Stimulated activated CD4-positive, alpha-beta T cell treated with anti-CD3 and anti-CD28 coated beads, Interleukin-15, amount 100 ng/mL, for 48 hours (primary cell): ENCODE data around the gene COPRS.

Experiments
- DNase-seq, 2 donors: peaks; one replicate each; pipeline ENCODE4 v3.0.0-alpha.2; 2020; ENCODE audit warnings: low read depth in 2 of 2

The COPRS gene

GRCh38 chr17:31808521-31809050 lies 50.5 kb downstream of the COPRS start:
- DNase-seq = no peak

- no peak for DNase-seq
Measured at GRCh38 chr17:31807846-31808245, 51.2 kb downstream of the COPRS start.

- no peak for DNase-seq
Measured at GRCh38 chr17:31806921-31807320, 52.1 kb downstream of the COPRS start.

GRCh38 chr17:31803494-31804213 lies 55.4 kb downstream of the COPRS start:
- no peak for DNase-seq

- DNase-seq = no peak
Measured at GRCh38 chr17:31802502-31802901, 56.5 kb downstream of the COPRS start.
